ENCODE data around the gene ZNF521. TPM values are rescaled to one million over a fixed set of nuclear protein-coding genes. Genes with fewer than 3 reads are reported as not detected.

Gene ZNF521
- total RNA-seq, 1 experiment from 2014 or later = not detected

GRCh38 chr18:25352629-25353005, 651 bp upstream of the ZNF521 start:
- no peak for DNase-seq
- peak overlapping the region; percentile 33; the same call in 1 of the 2 replicates for H3K4me3 ChIP-seq
- CTCF ChIA-PET = no interaction called here
- H2AFZ ChIP-seq = no peak overlapping the region
- TF ChIP-seq CTCF (conservative IDR thresholded peaks at IDR 0.05) (no peak), EZH2 (IDR thresholded peaks at IDR 0.05; ENCODE audit: low read depth) (no peak)
- no TSS peak for BruUV-seq (replicated peaks)
- no peaks in the 10 kb centered on the region for H3K36me3 ChIP-seq (ENCODE audit: low read depth)
- no peaks in the 10 kb centered on the region for H4K20me1 ChIP-seq (ENCODE audit: insufficient read depth)
- H3K79me2 ChIP-seq (ENCODE audit: low read depth) = no peaks in the 10 kb centered on the region
- H3F3A ChIP-seq (ENCODE audit: insufficient read depth, low read depth) = no peaks in the 10 kb centered on the region
- POLR2A ChIA-PET (ENCODE audit: unreplicated experiment) = no interaction called here
- H3K4me1 ChIP-seq (replicated peaks; ENCODE audit: insufficient read depth) = no peaks in the 10 kb centered on the region
- no peak overlapping the region for H3K27ac ChIP-seq
- H3K9me3 ChIP-seq (ENCODE audit: insufficient read depth, low read depth) = no peaks in the 10 kb centered on the region
- no peaks in the 10 kb centered on the region for H3K27me3 ChIP-seq (ENCODE audit: insufficient read depth, low read depth)
- intact Hi-C loops (cut with micrococcal nuclease; ENCODE audit: unreplicated experiment) = no loop called here
- no peaks in the 10 kb centered on the region for H3K9me2 ChIP-seq (ENCODE audit: insufficient read depth)
- H3K4me2 ChIP-seq = peak overlapping the region; percentile 42; the same call in 1 of the 2 replicates

GRCh38 chr18:25351280-25351775, 638 bp downstream of the ZNF521 start:
- H4K20me1 ChIP-seq (ENCODE audit: insufficient read depth) = no peaks in the 10 kb centered on the region
- H3F3A ChIP-seq (ENCODE audit: insufficient read depth, low read depth) = no peaks in the 10 kb centered on the region
- CTCF ChIA-PET = no interaction called here
- no peaks in the 10 kb centered on the region for H3K79me2 ChIP-seq (ENCODE audit: low read depth)
- peak overlapping the region; percentile 63 for H3K4me3 ChIP-seq
- POLR2A ChIA-PET (ENCODE audit: unreplicated experiment) = no interaction called here
- TF ChIP-seq EZH2 (IDR thresholded peaks at IDR 0.05; ENCODE audit: low read depth) (no peak), CTCF (conservative IDR thresholded peaks at IDR 0.05) (no peak)
- H3K36me3 ChIP-seq (ENCODE audit: low read depth) = no peaks in the 10 kb centered on the region
- intact Hi-C loops (cut with micrococcal nuclease; ENCODE audit: unreplicated experiment) = no loop called here
- DNase-seq = no peak
- H3K27me3 ChIP-seq (ENCODE audit: insufficient read depth, low read depth) = no peaks in the 10 kb centered on the region
- H3K27ac ChIP-seq = no peak overlapping the region
- no peaks in the 10 kb centered on the region for H3K9me3 ChIP-seq (ENCODE audit: insufficient read depth, low read depth)
- peak overlapping the region; percentile 85; the same call in 1 of the 2 replicates for H2AFZ ChIP-seq
- peak overlapping the region; percentile 82 for H3K4me2 ChIP-seq
- no TSS peak for BruUV-seq (replicated peaks)
- no peaks in the 10 kb centered on the region for H3K9me2 ChIP-seq (ENCODE audit: insufficient read depth)
- no peaks in the 10 kb centered on the region for H3K4me1 ChIP-seq (replicated peaks; ENCODE audit: insufficient read depth)

- no peaks in the 10 kb centered on the region for H4K20me1 ChIP-seq (ENCODE audit: insufficient read depth)
- H3K4me3 ChIP-seq = no peak overlapping the region
- intact Hi-C loops (cut with micrococcal nuclease; ENCODE audit: unreplicated experiment) = no loop called here
- no peak overlapping the region for H3K27ac ChIP-seq
- no peaks in the 10 kb centered on the region for H3K27me3 ChIP-seq (ENCODE audit: insufficient read depth, low read depth)
- no peak overlapping the region for H3K4me2 ChIP-seq
- no peak for TF ChIP-seq CTCF (conservative IDR thresholded peaks at IDR 0.05)
- TF ChIP-seq EZH2 (IDR thresholded peaks at IDR 0.05; ENCODE audit: low read depth) = no peak
- H3K36me3 ChIP-seq (ENCODE audit: low read depth) = no peaks in the 10 kb centered on the region
- H3K79me2 ChIP-seq (ENCODE audit: low read depth) = no peaks in the 10 kb centered on the region
- ChIA-PET CTCF (no interaction called here), POLR2A (ENCODE audit: unreplicated experiment) (no interaction called here)
- no peaks in the 10 kb centered on the region for H3K4me1 ChIP-seq (replicated peaks; ENCODE audit: insufficient read depth)
- H3K9me3 ChIP-seq (ENCODE audit: insufficient read depth, low read depth) = no peaks in the 10 kb centered on the region
- H3K9me2 ChIP-seq (ENCODE audit: insufficient read depth) = no peaks in the 10 kb centered on the region
- DNase-seq = no peak
- no peaks in the 10 kb centered on the region for H3F3A ChIP-seq (ENCODE audit: insufficient read depth, low read depth)
- BruUV-seq (replicated peaks) = no TSS peak
- H2AFZ ChIP-seq = no peak overlapping the region
These were observed 1.3 kb downstream of the ZNF521 start for GRCh38 chr18:25350489-25351251.

All from PC-9 (cell line).